Stomach smooth muscle (tissue), 2 donors: ENCODE measurements around the gene KIN.
"Not testable (repeated sequence)": the region's sequence is repeated elsewhere in the genome, so short reads cannot be mapped to it uniquely, and the experiment has no call there.

Experiments used
- H3K27ac ChIP-seq: one replicate; pipeline ENCODE4 v1.7.0; 2013; ENCODE audit warnings: mild to moderate bottlenecking, low read length, inconsistent platforms
- H3K27me3 ChIP-seq, 2 donors: one replicate each; pipeline ENCODE4 v1.7.0; 2013; ENCODE audit warnings: low read length in 2 of 2; ENCODE audit not compliant: insufficient read depth in 2 of 2, control insufficient read depth in 1 of 2
- H3K36me3 ChIP-seq, 2 donors: one replicate each; pipeline ENCODE4 v1.7.0; 2013; ENCODE audit warnings: low read length in 2 of 2; ENCODE audit not compliant: control insufficient read depth in 2 of 2, insufficient read depth in 2 of 2
- H3K4me1 ChIP-seq: one replicate; pipeline ENCODE4 v1.7.0; 2013; ENCODE audit warnings: low read length; ENCODE audit not compliant: control insufficient read depth, insufficient read depth
- H3K4me3 ChIP-seq, 2 donors: one replicate each; pipeline ENCODE4 v1.7.0; 2013; ENCODE audit warnings: low read length in 2 of 2
- H3K9ac ChIP-seq, 2 donors: one replicate each; pipeline ENCODE4 v1.7.0; 2013; ENCODE audit warnings: low read length in 2 of 2, mild to moderate bottlenecking in 1 of 2
- H3K9me3 ChIP-seq, 2 donors: one replicate each; pipeline ENCODE4 v1.7.0; 2013; ENCODE audit warnings: low read length in 2 of 2; ENCODE audit not compliant: control insufficient read depth in 2 of 2
- donor health status: healthy.
- donor health status: Pancreatic carcinoma.

The KIN gene

DNA sequence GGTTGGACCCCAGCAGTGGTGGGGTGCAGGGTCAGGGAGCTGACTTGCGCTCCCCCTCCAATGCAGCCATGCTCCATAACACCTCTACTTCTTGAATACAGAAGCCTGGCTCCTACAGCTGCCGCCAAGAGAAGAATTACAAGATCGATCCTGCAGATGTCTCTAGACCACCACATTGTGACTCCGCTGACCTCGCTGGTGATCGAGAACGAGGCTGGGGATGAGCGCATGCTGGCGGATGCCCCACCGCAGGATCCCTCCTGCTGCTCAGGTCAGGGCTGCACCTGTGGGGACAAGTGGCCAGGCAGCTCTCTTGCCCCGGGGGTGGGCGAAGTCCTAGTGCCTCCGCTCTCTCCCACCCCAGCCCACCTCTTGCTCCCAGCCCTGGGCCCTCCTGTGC is 53.0 kb downstream of the KIN start:
- no peak overlapping the region for H3K9ac ChIP-seq
- no peaks in the 10 kb centered on the region for H3K36me3 ChIP-seq
- no peaks in the 10 kb centered on the region for H3K4me1 ChIP-seq
- no peaks in the 10 kb centered on the region for H3K9me3 ChIP-seq
- H3K27ac ChIP-seq, result no peak overlapping the region
- H3K27me3 ChIP-seq, result no peaks in the 10 kb centered on the region
- no peak overlapping the region for H3K4me3 ChIP-seq

DNA sequence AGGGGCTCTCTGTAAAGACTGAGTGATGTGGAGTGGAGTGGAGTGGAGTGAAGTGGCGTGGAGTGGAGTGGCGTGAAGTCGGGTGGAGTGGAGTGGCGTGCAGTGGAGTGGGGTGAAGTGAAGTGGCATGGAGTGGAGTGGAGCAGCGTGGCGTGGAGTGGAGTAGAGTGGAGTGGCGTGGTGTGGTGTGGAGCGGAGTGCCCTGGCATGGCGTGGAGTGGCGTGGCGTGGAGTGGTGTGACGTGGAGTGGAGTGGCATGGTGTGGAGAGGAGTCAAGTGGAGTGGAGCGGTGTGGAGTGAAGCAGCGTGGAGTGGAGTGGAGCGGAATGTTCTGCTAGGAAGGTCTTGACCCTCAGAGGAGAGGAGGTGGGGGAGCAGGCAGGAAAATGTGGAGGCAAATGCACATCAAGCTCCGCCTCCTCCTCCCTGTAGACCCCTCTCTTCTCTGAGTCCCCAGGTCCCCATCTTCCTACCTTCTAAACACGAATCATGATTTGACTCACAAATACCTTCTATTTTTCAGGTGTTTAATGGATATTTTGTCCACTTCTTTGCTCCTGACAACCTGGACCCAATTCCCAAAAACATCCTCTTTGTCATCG is 64.8 kb downstream of the KIN start:
- Histone ChIP-seq H3K27me3 (peaks cover 0 to 3% of the 10 kb centered on the region in 2 donors), H3K4me1 (no peaks in the 10 kb centered on the region), H3K9me3 (no peaks in the 10 kb centered on the region), H3K27ac (no peak overlapping the region), H3K9ac (no peak overlapping the region), H3K36me3 (no peaks in the 10 kb centered on the region), H3K4me3 (no peak overlapping the region)

DNA sequence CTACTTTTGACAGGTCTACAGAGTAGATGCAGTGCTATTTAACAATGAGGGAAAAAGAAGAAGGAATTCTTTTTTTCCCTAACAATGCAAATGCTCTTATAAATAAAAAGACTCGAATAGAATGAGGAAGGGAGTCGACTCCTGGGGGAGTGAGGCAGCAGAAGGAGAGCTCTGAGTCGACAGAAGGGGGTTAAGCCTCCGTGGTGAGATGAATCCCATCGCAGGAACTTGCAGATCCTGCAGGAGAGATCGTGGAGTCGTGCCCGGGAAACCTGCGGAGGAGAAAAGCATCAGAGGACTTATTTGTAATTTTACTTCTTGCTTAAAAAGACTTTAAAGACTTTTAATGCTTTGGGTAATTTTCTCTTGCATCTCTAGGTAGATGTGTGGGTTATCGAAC is 67.3 kb downstream of the KIN start:
- Histone ChIP-seq H3K27ac (no peak overlapping the region), H3K4me3 (no peak overlapping the region), H3K9ac (no peak overlapping the region), H3K4me1 (no peaks in the 10 kb centered on the region), H3K9me3 (no peaks in the 10 kb centered on the region), H3K36me3 (no peaks in the 10 kb centered on the region), H3K27me3 (peaks cover 2 to 3% of the 10 kb centered on the region in 2 donors)

DNA sequence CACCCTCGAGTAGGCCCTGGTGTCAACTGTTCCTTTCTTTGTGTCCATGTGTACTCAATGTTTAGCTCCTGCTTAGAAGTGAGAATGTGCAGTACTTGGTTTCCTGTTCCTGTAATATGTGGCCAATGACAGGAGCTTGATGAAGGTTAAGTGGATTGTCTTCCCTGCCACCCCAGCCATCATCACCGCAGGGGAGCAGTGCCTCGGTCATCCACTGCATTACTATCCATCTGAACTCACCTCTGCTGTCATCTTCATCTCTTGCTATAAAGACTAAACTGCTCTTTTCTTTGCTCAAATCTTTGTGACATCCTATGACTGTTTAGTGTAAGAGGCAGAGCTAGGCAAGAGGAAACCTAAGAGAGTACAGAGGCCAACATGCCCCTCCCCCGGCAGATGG is 69.1 kb downstream of the KIN start:
- no peak overlapping the region for H3K4me3 ChIP-seq
- no peaks in the 10 kb centered on the region for H3K36me3 ChIP-seq
- no peak overlapping the region for H3K9ac ChIP-seq
- no peaks in the 10 kb centered on the region for H3K9me3 ChIP-seq
- no peaks in the 10 kb centered on the region for H3K4me1 ChIP-seq
- peaks cover 2 to 3% of the 10 kb centered on the region in 2 donors for H3K27me3 ChIP-seq
- H3K27ac ChIP-seq, result no peak overlapping the region

DNA sequence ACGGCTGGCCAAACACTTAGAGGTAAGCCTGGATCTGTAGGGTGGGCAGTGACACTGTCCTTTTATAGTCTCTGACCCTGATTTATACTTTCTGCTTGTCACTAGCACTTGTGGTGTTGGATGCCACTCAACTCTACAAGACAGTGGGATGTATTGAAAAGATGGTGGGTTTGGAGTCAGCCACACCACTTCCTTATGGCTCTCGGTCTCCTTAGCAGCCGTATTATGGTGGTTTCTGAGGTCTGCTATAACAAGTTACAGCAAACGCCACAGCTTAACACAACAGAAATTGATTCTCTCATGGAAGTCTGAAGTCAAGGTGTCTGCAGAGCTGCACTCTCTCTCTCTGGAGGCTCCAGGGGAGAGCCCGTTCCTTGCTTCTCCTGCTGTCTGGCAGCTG is 70.0 kb downstream of the KIN start:
- Histone ChIP-seq H3K9ac (no peak overlapping the region), H3K4me1 (no peaks in the 10 kb centered on the region), H3K4me3 (no peak overlapping the region), H3K36me3 (no peaks in the 10 kb centered on the region), H3K9me3 (no peaks in the 10 kb centered on the region), H3K27me3 (peaks cover 2 to 3% of the 10 kb centered on the region in 2 donors), H3K27ac (no peak overlapping the region)

DNA sequence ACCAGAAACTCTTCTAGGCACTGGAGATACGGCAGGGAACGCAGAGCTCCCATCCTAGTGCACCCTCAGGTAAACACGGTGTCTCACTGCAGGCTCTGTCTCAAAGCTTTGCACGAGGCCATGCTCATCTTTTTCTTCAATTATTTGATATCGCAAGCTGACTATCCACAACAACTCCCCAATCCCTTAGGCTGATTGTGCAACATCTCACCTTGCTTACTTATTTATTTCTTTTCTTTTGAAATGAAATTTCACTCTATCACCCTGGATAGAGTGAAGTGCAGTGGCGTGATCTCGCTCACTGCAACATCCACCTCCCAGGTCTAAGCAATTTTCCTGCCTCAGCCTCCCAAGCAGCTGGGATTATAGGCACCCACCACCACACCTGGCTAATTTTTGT is 72.3 kb downstream of the KIN start:
- H3K27ac ChIP-seq, result no peak overlapping the region
- H3K27me3 ChIP-seq, result peaks cover 2 to 3% of the 10 kb centered on the region in 2 donors
- no peaks in the 10 kb centered on the region for H3K4me1 ChIP-seq
- H3K36me3 ChIP-seq, result no peaks in the 10 kb centered on the region
- no peak overlapping the region for H3K9ac ChIP-seq
- no peaks in the 10 kb centered on the region for H3K9me3 ChIP-seq
- no peak overlapping the region for H3K4me3 ChIP-seq

DNA sequence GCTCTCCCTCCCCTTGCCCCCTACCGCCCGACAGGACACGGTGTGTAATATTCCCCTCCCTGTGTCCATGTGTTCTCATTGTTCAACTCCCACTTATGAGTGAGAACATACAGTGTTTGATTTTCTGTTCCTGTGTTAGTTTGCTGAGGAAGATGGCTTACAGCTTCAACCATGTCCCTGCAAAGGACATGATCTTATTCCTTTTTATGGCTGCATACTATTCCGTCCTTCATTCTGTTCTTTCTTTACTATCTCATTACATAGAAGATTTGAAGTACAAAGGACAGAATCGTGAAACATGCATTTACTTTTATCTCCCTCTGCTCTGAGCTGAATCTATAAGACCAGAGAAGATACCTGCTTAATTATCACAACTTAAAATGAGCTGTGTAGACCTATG is 76.7 kb downstream of the KIN start:
- H3K9ac ChIP-seq, H3K27ac ChIP-seq, H3K27me3 ChIP-seq, H3K9me3 ChIP-seq, H3K36me3 ChIP-seq, H3K4me3 ChIP-seq, H3K4me1 ChIP-seq: not testable (repeated sequence)

DNA sequence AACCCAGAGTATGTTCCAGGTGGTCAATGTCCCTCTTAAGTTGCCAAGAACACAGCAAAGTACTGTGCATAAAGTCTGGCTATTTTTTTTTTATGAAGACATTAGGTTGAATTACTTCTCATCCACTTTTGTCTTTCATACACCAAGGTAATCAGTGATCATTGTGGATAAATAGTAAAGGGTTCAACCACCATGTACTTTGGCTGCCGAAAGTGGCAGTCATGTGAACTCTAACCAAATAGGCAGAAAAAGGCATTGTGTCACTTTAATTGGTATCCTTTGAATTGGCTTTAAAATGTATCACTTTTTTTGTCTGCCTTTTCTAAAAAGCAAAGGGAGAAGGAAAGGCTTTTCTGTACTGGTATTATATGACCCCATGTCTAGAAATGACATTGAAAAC is 77.3 kb downstream of the KIN start:
- Histone ChIP-seq H3K9ac (no peak overlapping the region), H3K27me3 (no peaks in the 10 kb centered on the region), H3K4me1 (no peaks in the 10 kb centered on the region), H3K27ac (no peak overlapping the region), H3K36me3 (no peaks in the 10 kb centered on the region), H3K9me3 (no peaks in the 10 kb centered on the region), H3K4me3 (no peak overlapping the region)

DNA sequence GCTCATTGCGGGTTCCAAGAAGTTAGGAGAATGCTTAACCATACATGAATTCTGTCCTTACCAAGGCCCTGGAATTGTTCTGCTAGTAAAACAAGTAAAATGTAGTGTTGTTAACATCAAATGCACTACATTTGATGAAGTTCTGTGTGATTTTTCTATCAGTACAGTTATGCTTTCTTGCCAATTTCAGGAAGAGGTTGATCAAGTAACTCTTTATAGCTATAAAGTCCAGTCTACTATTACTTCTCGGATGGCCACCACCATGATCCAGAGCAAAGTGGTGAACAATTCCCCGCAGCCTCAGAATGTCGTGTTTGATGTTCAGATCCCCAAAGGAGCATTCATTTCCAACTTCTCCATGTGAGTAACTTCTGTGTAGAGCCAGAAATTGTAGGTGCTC is 79.0 kb downstream of the KIN start:
- Histone ChIP-seq H3K27me3 (no peaks in the 10 kb centered on the region), H3K36me3 (no peaks in the 10 kb centered on the region), H3K4me3 (no peak overlapping the region), H3K9me3 (no peaks in the 10 kb centered on the region), H3K4me1 (no peaks in the 10 kb centered on the region), H3K27ac (no peak overlapping the region), H3K9ac (no peak overlapping the region)

DNA sequence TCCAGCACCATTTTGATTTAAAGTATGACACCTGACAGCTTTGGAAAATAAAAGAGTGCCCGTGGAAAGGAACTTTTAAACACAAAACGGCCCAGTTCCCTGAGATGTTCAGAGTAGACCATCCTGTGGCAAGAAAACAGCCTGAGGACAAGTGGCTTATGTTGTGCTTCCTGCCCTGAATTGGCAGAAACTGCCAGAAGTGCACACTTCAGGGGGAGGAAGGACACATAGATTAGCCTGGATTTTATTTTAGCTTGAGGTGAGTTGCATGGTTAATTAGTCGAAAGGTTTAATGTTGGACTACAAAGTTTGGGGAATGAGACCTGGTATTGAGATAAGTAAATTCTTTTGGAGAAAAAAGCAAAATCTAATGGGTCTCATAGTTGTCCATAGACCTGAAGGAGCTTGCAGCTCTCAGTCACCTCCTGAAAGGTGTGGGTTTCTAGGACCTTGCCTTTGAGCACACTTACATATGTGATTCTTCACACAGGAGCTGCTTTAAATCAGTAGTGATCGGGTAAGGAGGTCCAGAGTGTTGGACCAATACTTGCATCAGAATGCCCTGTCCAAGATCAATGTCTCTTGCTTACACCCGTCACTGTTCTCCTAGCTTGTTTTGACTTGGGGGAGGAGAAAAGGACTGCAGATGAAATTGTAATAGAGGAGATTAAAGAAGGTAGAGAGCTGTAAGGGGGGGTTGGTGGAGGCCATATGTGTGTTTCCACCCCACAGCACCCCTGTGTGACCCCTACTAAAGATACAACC is 79.8 kb downstream of the KIN start:
- Histone ChIP-seq H3K36me3 (no peaks in the 10 kb centered on the region), H3K4me1 (no peaks in the 10 kb centered on the region), H3K9me3 (no peaks in the 10 kb centered on the region), H3K27me3 (peaks cover 1 to 3% of the 10 kb centered on the region in 2 donors), H3K9ac (no peak overlapping the region), H3K27ac (no peak overlapping the region), H3K4me3 (no peak overlapping the region)

DNA sequence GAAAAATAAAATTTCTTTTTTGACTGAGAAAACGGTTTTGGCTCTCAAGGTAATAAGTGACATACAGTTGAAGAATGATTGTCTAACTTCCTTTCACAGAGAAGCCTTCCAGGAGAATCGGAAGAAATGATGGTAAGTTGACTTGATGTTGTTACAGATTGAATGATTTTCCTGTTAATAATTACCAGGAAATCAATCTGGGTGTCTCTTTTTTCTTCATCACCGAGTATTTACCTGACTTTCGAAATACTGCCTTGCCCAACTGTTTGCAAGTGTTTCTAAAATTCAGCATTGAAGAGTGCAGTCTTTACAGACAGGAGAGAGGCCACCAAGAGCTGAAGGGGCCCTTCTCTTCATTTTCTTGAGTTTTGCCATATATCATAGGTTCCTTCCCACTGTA is 80.7 kb downstream of the KIN start:
- Histone ChIP-seq H3K9ac (no peak overlapping the region), H3K27me3 (peaks cover 3 to 4% of the 10 kb centered on the region in 2 donors), H3K4me1 (no peaks in the 10 kb centered on the region), H3K4me3 (no peak overlapping the region), H3K9me3 (no peaks in the 10 kb centered on the region), H3K36me3 (no peaks in the 10 kb centered on the region), H3K27ac (no peak overlapping the region)
